HG02588 (cell line): ENCODE results near the gene IL9.

Source experiments
- ATAC-seq: cut with Tn5 transposase; IDR thresholded peaks from one replicate; pipeline ENCODE4 v1.9.1; 2021; ENCODE audit warnings: mild to moderate bottlenecking, moderate library complexity; ENCODE audit not compliant: unreplicated experiment

Gene IL9

GRCh38 chr5:135891791-135892190 lies 3.9 kb downstream of the IL9 start:
- ATAC-seq, result no peak

- no peak for ATAC-seq
Measured at GRCh38 chr5:135891268-135891667, 4.4 kb downstream of the IL9 start.

DNA sequence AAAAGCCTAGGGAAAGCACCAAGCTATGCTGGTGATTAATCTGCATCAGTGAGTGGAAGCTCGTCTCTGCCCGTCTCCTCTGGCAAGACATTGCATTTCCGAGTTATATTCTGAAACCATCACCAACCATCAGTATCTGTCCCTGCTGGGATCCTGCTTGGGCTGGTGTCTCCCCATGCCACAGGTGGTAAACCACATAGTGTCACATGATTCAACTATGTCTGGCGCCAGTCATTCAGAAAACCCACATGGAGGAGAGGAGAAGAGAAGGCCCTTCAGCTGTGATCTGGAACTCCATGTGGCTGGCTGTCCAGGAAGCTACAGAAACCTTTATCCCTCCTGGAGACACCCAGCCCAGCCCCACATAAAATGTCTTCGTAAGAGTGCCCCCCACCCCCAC lies 4.8 kb downstream of the IL9 start:
- peak; percentile 76 for ATAC-seq

GRCh38 chr5:135890296-135890695 lies 5.3 kb downstream of the IL9 start:
- ATAC-seq, result no peak

GRCh38 chr5:135887881-135888614 lies 7.6 kb downstream of the IL9 start:
- no peak for ATAC-seq

DNA sequence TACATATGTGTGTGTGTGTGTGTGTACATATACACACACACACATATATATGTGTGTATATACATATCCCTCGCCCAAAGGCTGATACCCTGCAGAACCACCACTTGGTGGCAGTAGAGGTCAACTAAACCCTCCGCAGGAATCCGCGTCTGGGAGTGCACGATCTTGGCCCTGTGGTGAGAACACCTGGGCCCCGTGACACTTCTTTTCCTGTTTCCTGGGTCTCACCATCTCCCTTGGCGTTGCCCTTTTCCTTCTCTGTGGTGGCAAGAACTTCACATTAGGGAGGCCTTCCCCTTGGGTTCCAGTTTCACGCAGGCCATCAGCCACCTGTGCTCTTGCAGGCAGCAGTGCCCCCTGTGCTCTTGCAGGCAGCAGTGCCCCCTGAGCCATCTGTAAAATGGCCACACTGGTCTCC lies 8.2 kb downstream of the IL9 start:
- ATAC-seq, result peak; percentile 76

GRCh38 chr5:135886136-135886535 lies 9.5 kb downstream of the IL9 start:
- ATAC-seq, result no peak

- no peak for ATAC-seq
Measured at GRCh38 chr5:135885031-135885430, 10.6 kb downstream of the IL9 start.

DNA sequence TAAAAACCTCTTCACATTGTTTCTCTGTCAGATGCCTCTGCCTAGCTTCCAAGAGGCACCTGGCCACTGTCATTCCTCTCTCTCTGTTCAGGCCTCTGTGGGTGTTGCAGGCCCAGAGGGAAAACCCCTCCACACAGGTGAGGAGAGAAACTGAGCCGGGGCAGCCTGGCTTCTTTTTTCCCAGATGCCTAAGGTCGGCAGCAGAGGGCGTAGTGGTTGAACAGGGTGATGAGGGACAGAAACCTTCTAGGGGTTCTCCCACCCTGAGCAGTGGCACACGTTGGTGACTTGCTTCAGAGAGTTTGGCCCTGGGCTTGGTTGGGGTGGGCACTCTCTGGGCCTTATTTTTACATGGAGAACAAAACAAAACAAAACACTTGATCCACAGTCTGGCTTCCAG lies 12.2 kb downstream of the IL9 start:
- no peak for ATAC-seq

DNA sequence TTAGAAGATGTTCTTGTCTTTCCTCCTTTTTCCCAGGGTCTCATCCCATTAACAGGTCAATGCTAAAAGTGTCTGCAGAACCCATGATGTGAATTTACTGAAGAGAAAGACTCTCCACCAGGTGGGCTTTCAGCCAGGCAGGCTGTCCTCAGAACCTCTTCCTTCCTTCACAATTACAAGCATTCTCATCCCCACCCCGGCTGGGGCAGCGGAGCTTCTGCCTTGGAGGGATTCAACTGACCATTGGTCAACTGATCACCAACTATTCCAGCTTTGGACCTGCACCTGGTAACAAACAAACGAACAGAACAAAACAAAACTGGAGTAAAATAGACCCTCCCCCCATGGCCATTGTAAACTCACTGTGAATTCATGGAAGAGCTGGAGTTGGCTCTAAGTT lies 12.6 kb downstream of the IL9 start:
- no peak for ATAC-seq

DNA sequence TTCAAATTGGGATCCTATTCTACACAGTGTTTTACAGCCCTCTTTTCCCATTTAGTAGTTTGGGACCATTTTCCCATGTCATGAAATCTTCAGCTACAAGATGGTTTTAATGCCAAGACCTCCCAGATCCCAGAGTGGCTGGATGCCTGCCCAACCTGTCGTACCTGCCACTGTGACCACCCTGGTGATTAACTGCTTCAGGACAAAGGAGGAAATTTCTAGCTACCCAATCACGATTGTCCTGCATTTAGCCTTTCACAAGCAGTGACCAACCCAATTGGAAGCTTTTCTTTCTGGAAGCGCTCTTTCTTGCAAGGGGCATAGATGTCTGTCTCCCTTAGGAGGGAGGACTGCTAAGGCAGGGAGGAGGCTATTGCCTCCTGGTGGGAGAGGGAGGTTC lies 13.8 kb downstream of the IL9 start:
- ATAC-seq, result no peak

GRCh38 chr5:135881244-135881643 lies 14.4 kb downstream of the IL9 start:
- ATAC-seq, result no peak

DNA sequence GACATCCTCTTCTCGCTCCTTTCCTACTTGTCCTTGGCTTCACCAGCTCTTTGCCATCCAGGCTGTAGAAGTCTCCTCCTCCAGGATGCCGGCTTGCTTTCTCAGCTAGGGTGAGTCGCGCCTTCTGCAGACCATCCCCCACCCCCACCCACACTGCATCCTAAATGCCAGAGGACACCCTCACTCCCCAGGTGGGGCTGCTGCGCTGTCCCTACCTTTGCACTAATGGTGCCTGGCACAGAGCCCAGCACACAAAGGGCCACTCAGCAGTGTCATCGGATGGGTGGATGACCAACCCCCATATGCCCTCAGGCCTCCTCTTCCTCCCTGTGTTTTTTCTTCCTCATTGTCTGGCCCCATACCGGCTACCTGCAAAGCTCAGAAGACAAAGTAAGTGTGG lies 14.8 kb downstream of the IL9 start:
- ATAC-seq, result no peak

GRCh38 chr5:135880278-135880677 lies 15.4 kb downstream of the IL9 start:
- ATAC-seq, result no peak

DNA sequence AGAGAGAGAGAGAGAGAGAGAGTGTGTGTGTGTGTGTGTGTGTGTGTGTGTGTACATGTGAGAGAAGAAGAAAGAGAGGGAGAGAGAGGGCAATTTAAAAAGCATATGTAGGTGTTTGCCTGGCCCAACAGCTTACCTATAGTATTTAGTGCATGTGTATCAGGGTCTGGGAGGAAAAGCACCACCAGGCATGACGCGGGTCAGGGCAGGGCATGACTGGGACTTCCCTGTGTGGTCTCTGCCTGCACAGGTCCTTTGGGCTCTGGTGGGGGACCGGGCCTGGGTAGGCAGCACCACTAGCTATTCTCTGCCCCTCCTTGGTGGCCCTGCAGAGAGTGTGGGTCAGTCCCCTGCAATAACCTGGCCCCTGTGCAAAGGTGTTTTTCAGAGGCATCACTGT lies 16.1 kb downstream of the IL9 start:
- no peak for ATAC-seq

DNA sequence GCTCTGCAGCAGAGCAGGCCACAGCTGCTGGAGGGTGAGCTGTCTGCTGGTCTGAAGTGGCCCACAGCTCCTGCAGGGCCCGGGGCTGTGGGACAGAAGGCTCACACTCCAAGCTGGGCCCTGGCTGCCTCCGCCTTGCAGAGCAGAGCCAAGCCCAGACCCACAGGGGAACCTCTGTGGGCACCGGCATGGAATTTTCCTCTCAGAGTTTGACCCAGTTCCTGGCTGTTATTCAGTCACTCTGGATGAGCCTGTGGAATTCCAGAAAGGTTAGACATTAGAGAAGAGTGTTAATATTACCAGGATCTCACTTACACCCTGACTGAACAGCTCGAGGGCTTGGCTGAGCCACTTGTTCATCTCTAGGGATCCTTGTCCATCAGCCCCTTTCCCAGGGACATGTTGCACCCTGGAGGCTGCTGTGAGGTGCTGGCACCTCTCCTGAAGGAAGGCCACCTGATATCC lies 17.5 kb downstream of the IL9 start:
- no peak for ATAC-seq

DNA sequence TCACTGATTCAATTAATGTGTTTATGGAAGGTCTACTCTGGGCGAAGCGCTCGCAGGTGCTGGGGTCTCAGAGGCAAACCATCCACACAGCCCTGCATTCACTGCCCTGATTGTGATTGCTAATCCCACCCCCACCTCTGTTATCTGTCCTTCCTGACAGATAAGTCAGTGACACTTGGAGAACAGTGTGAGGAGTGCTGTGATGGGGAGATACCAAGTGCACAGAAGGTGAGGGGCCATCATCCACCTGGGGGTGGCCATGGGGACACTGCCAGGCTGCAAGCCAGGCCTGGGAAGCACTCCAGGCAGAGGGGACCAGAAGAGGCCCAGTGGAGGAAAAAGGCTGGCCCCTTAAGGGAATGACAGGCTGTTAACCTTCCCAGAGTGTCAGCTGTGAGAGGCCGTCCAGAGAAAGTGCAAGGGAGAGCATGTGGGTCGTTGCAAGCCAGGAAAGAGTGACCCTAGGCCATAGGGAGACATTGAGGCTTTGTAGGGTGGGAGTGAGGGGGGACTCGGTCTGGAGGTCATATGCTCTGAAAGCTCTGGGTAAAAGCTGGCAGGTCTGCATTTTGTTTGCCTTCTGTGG lies 18.0 kb downstream of the IL9 start:
- no peak for ATAC-seq

DNA sequence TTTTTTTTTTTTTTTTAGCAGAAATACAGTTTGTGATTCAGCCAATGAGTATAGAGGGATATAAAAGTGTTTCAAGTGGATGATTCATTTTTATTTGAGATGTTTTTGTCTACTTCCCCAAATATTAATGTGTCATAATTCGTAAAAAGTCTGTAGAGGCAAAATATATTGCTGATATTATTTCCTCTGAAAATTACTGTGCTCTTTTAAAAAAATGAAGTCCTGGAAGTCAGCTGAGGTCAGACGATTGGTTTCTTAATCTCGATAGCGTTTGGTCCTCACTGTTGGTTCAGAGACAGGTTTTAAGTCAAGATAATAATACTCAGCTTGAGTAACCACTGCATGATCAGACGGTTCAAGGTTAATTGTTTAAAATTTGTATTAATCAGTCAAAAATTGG lies 19.5 kb downstream of the IL9 start:
- no peak for ATAC-seq

GRCh38 chr5:135875567-135875966 lies 20.1 kb downstream of the IL9 start:
- ATAC-seq, result no peak

DNA sequence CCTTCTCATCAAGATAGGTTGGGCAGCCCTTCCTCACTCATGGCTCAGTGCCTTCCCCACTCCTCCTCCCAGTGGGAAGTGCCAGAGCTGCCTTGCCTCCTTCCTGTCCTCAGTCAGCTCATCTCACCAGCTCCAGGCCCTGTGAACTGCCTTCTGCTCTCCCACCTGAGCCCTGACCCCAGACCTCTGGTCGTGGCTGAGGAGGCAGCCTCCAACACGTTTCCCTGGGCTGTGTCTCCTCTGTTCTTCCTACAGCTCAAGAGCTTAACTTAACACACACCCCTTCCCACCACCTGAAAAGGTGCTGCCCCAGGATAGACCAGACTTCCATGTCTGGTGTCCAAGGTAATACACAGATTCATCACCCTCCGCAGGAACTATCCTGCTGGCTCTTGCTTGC lies 21.2 kb downstream of the IL9 start:
- no peak for ATAC-seq

DNA sequence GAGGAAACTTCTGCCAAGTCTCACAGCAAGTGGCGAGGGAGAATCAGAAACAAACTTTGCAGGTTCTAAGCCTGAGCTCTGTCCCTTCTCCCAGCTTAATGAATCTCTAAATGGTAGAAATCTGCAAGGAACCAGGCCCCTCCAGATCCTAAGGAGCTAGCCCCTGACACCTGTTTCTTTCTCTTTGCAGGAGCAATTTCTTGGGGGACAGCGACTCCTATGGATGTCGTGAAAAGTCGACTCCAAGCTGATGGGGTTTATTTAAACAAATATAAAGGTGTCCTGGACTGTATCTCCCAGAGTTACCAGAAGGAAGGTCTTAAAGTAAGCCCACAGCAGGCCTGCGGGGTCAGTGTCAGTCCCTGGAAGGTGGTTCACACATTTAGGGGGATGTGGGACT lies 21.8 kb downstream of the IL9 start:
- ATAC-seq, result no peak

GRCh38 chr5:135871268-135871915 lies 24.2 kb downstream of the IL9 start:
- ATAC-seq, result no peak
